Measurements from ENCODE around the gene TAS2R20. TPM values are rescaled to one million over a fixed set of nuclear protein-coding genes. Genes with fewer than 3 reads are reported as not detected.
"Not testable (repeated sequence)": the region's sequence is repeated elsewhere in the genome, so short reads cannot be mapped to it uniquely, and the experiment has no call there.

The TAS2R20 gene
- 0.89 TPM for total RNA-seq

GRCh38 chr12:10998204-10998603 is at the start of gene TAS2R20:
TAS2R20 (minus strand) TSS chr12:10998304; CDS start chr12:10997875, 429 bp downstream.
- DNase-seq (ENCODE audit: low spot score): no peak

- DNase-seq (ENCODE audit: low spot score): not testable (repeated sequence)
Observed at GRCh38 chr12:11041366-11041765, 43.3 kb upstream of the TAS2R20 start.

- DNase-seq (ENCODE audit: low spot score): no peak
Observed at GRCh38 chr12:11040162-11040561, 42.1 kb upstream of the TAS2R20 start.

- no peak for DNase-seq (ENCODE audit: low spot score)
Observed at GRCh38 chr12:11039171-11039570, 41.1 kb upstream of the TAS2R20 start.

- not testable (repeated sequence) for DNase-seq (ENCODE audit: low spot score)
Observed at GRCh38 chr12:11033959-11034358, 35.9 kb upstream of the TAS2R20 start.

- no peak for DNase-seq (ENCODE audit: low spot score)
Observed at GRCh38 chr12:11031307-11031706, 33.2 kb upstream of the TAS2R20 start, which contains the start of gene TAS2R31. TAS2R31 (minus strand) TSS chr12:11031407; CDS start chr12:11031335, 72 bp downstream.

GRCh38 chr12:11026118-11026517 is 28.0 kb upstream of the TAS2R20 start:
- DNase-seq (ENCODE audit: low spot score): no peak

GRCh38 chr12:11023387-11023786 is 25.3 kb upstream of the TAS2R20 start:
- DNase-seq (ENCODE audit: low spot score): no peak

GRCh38 chr12:11022520-11022919 is 24.4 kb upstream of the TAS2R20 start, which contains the start of gene TAS2R19:
TAS2R19 (minus strand) TSS chr12:11022620; CDS start chr12:11022571, 49 bp downstream.
- no peak for DNase-seq (ENCODE audit: low spot score)

- no peak for DNase-seq (ENCODE audit: low spot score)
Observed at GRCh38 chr12:11016937-11017336, 18.8 kb upstream of the TAS2R20 start.

- DNase-seq (ENCODE audit: low spot score): peak; percentile 38
Observed at GRCh38 chr12:11015775-11016430, 17.8 kb upstream of the TAS2R20 start.

- DNase-seq (ENCODE audit: low spot score): no peak
Observed at GRCh38 chr12:11014234-11014633, 16.1 kb upstream of the TAS2R20 start.

- DNase-seq (ENCODE audit: low spot score): no peak
Observed at GRCh38 chr12:11007608-11008007, 9.5 kb upstream of the TAS2R20 start.

- no peak for DNase-seq (ENCODE audit: low spot score)
Observed at GRCh38 chr12:10994307-10994706, 3.8 kb downstream of the TAS2R20 start.

GRCh38 chr12:10989107-10989506 is 9.0 kb downstream of the TAS2R20 start:
- no peak for DNase-seq (ENCODE audit: low spot score)

GRCh38 chr12:10986812-10987211 is 11.3 kb downstream of the TAS2R20 start, which contains the start of gene TAS2R50:
TAS2R50 (minus strand) TSS chr12:10986912; CDS start chr12:10986860, 52 bp downstream.
- no peak for DNase-seq (ENCODE audit: low spot score)

GRCh38 chr12:10982244-10982643 is 15.9 kb downstream of the TAS2R20 start:
- DNase-seq (ENCODE audit: low spot score): no peak

GRCh38 chr12:10974965-10975364 is 23.1 kb downstream of the TAS2R20 start:
- no peak for DNase-seq (ENCODE audit: low spot score)

- no peak for DNase-seq (ENCODE audit: low spot score)
Observed at GRCh38 chr12:10968765-10969456, 29.2 kb downstream of the TAS2R20 start.

- no peak for DNase-seq (ENCODE audit: low spot score)
Observed at GRCh38 chr12:10967409-10967808, 30.7 kb downstream of the TAS2R20 start.

GRCh38 chr12:10966314-10966713 is 31.8 kb downstream of the TAS2R20 start:
- DNase-seq (ENCODE audit: low spot score): no peak

GRCh38 chr12:10965476-10965875 is 32.6 kb downstream of the TAS2R20 start:
- no peak for DNase-seq (ENCODE audit: low spot score)

GRCh38 chr12:10960211-10960610 is 37.9 kb downstream of the TAS2R20 start:
- no peak for DNase-seq (ENCODE audit: low spot score)

Data from mucosa of gallbladder (tissue), 1 donor.